Measurements from ENCODE around the gene LSAMP.
A peak's percentile ranks its signal among the peaks of the same experiment; 100 is the strongest.

Gene LSAMP

GRCh38 chr3:116188231-116188785 is 257.0 kb downstream of the LSAMP start:
- Histone ChIP-seq H2AFZ (ENCODE audit: low read depth, low read length) (no peak overlapping the region), H3K27me3 (ENCODE audit: low read depth, low read length) (no peaks in the 10 kb centered on the region)

DNA sequence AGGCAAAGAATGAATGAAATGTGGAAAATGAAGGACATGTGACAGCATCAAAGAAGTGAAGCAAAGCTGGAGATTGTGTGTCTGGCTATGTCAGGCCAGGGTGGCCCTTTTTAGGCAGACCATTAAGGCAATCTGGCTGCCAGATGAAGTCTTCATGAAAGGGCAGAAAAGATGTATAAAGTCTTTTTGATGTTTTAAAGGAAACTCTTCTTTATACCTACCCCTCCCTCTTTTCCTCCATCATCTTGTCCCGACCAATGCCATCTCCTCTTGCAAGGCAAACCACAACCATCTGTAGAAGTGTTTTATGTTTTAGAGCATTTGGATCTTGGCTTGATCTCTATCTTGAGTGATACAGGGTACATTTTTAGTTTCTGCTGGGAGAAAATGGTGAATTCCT is 259.2 kb downstream of the LSAMP start:
- TF ChIP-seq, protein P1, sequence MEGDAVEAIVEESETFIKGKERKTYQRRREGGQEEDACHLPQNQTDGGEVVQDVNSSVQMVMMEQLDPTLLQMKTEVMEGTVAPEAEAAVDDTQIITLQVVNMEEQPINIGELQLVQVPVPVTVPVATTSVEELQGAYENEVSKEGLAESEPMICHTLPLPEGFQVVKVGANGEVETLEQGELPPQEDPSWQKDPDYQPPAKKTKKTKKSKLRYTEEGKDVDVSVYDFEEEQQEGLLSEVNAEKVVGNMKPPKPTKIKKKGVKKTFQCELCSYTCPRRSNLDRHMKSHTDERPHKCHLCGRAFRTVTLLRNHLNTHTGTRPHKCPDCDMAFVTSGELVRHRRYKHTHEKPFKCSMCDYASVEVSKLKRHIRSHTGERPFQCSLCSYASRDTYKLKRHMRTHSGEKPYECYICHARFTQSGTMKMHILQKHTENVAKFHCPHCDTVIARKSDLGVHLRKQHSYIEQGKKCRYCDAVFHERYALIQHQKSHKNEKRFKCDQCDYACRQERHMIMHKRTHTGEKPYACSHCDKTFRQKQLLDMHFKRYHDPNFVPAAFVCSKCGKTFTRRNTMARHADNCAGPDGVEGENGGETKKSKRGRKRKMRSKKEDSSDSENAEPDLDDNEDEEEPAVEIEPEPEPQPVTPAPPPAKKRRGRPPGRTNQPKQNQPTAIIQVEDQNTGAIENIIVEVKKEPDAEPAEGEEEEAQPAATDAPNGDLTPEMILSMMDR (IDR thresholded peaks at IDR 0.05; ENCODE audit: low read depth, low read length): no peak
- no peak for TF ChIP-seq EZH2phosphoT487 (IDR thresholded peaks at IDR 0.05; ENCODE audit: low read depth)
- Histone ChIP-seq H2AFZ (ENCODE audit: low read depth, low read length) (no peak overlapping the region), H3K36me3 (replicated peaks; ENCODE audit: low read depth, low read length) (no peaks in the 10 kb centered on the region), H3K9me3 (ENCODE audit: insufficient read depth, low read length) (no peaks in the 10 kb centered on the region), H3K9ac (ENCODE audit: low read length) (no peak overlapping the region), H4K20me1 (ENCODE audit: insufficient read depth, low read length) (no peaks in the 10 kb centered on the region), H3K27ac (ENCODE audit: low read length) (no peak overlapping the region), H3K79me2 (ENCODE audit: low read length) (no peaks in the 10 kb centered on the region), H3K4me2 (ENCODE audit: low read length) (no peak overlapping the region), H3K4me1 (ENCODE audit: low read length) (no peaks in the 10 kb centered on the region), H3K4me3 (ENCODE audit: low read length) (no peak overlapping the region), H3K27me3 (ENCODE audit: low read depth, low read length) (no peaks in the 10 kb centered on the region)

More at GRCh38 chr3:116188231-116188785, 257.0 kb downstream of the LSAMP start:
- H3K36me3 ChIP-seq (replicated peaks; ENCODE audit: low read depth, low read length): no peaks in the 10 kb centered on the region
- H3K79me2 ChIP-seq (ENCODE audit: low read length): no peaks in the 10 kb centered on the region
- no peak overlapping the region for H3K27ac ChIP-seq (ENCODE audit: low read length)
- no peaks in the 10 kb centered on the region for H4K20me1 ChIP-seq (ENCODE audit: insufficient read depth, low read length)
- H3K9ac ChIP-seq (ENCODE audit: low read length): no peak overlapping the region
- H3K4me2 ChIP-seq (ENCODE audit: low read length): no peak overlapping the region
- H3K4me1 ChIP-seq (ENCODE audit: low read length): no peaks in the 10 kb centered on the region
- TF ChIP-seq EZH2phosphoT487 (IDR thresholded peaks at IDR 0.05; ENCODE audit: low read depth): no peak
- TF ChIP-seq, protein P1 (IDR thresholded peaks at IDR 0.05; ENCODE audit: low read depth, low read length): no peak
- H3K9me3 ChIP-seq (ENCODE audit: insufficient read depth, low read length): no peaks in the 10 kb centered on the region
- no peak overlapping the region for H3K4me3 ChIP-seq (ENCODE audit: low read length)

- no peak overlapping the region for H3K4me3 ChIP-seq (ENCODE audit: low read length)
- H2AFZ ChIP-seq (ENCODE audit: low read depth, low read length): no peak overlapping the region
- TF ChIP-seq, protein P1 (IDR thresholded peaks at IDR 0.05; ENCODE audit: low read depth, low read length): no peak
- no peak for TF ChIP-seq EZH2phosphoT487 (IDR thresholded peaks at IDR 0.05; ENCODE audit: low read depth)
- no peak overlapping the region for H3K9ac ChIP-seq (ENCODE audit: low read length)
- peaks cover 26% of the 10 kb centered on the region for H3K4me1 ChIP-seq (ENCODE audit: low read length)
- H3K36me3 ChIP-seq (replicated peaks; ENCODE audit: low read depth, low read length): no peaks in the 10 kb centered on the region
- H4K20me1 ChIP-seq (ENCODE audit: insufficient read depth, low read length): no peaks in the 10 kb centered on the region
- no peaks in the 10 kb centered on the region for H3K79me2 ChIP-seq (ENCODE audit: low read length)
- no peak overlapping the region for H3K4me2 ChIP-seq (ENCODE audit: low read length)
- H3K9me3 ChIP-seq (ENCODE audit: insufficient read depth, low read length): peaks cover 7% of the 10 kb centered on the region; the same call in 1 of the 2 replicates
- H3K27ac ChIP-seq (ENCODE audit: low read length): no peak overlapping the region
- H3K27me3 ChIP-seq (ENCODE audit: low read depth, low read length): no peaks in the 10 kb centered on the region
Observed at GRCh38 chr3:116181159-116181558, 264.1 kb downstream of the LSAMP start.

DNA sequence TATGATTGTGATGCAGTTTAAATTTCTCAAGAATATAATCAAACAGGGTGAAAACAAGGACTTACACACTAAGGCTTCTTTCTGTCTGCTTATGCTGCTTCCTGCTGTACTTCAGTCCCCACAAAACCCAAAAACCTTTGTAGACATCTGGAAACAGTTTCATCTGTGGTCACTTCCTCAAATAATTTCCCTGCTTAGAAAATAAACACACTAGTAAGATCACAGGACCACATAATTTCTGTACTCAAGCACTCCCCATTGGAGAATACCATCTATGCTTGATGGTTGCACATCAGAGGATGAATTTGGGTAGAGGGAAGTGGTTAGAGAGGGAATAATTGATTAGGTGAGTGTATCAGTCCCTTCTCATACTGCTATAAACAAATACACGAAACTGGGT is 266.2 kb downstream of the LSAMP start:
- H3K4me2 ChIP-seq (ENCODE audit: low read length): peak overlapping the region; percentile 22; the same call in 1 of the 2 replicates
- H4K20me1 ChIP-seq (ENCODE audit: insufficient read depth, low read length): no peaks in the 10 kb centered on the region
- no peaks in the 10 kb centered on the region for H3K36me3 ChIP-seq (replicated peaks; ENCODE audit: low read depth, low read length)
- peak overlapping the region; percentile 67 for H3K27ac ChIP-seq (ENCODE audit: low read length)
- H3K4me3 ChIP-seq (ENCODE audit: low read length): no peak overlapping the region
- TF ChIP-seq EZH2phosphoT487 (IDR thresholded peaks at IDR 0.05; ENCODE audit: low read depth): no peak
- TF ChIP-seq, protein P1 (IDR thresholded peaks at IDR 0.05; ENCODE audit: low read depth, low read length): no peak
- no peak overlapping the region for H3K9ac ChIP-seq (ENCODE audit: low read length)
- no peaks in the 10 kb centered on the region for H3K27me3 ChIP-seq (ENCODE audit: low read depth, low read length)
- H3K9me3 ChIP-seq (ENCODE audit: insufficient read depth, low read length): peaks cover 7% of the 10 kb centered on the region; the same call in 1 of the 2 replicates
- no peaks in the 10 kb centered on the region for H3K79me2 ChIP-seq (ENCODE audit: low read length)
- H3K4me1 ChIP-seq (ENCODE audit: low read length): peaks cover 26% of the 10 kb centered on the region
- no peak overlapping the region for H2AFZ ChIP-seq (ENCODE audit: low read depth, low read length)
